GM19455 (cell line): ENCODE results near the gene TEX11.
"Not testable (repeated sequence)": the region's sequence is repeated elsewhere in the genome, so short reads cannot be mapped to it uniquely, and the experiment has no call there.

Experiments used
- ATAC-seq: cut with Tn5 transposase; IDR thresholded peaks from one replicate; pipeline ENCODE4 v1.9.1; 2021; ENCODE audit not compliant: unreplicated experiment

The TEX11 gene

GRCh38 chrX:70605352-70605751 is 303.2 kb downstream of the TEX11 start:
- ATAC-seq, result no peak

GRCh38 chrX:70592091-70592490 is 316.4 kb downstream of the TEX11 start:
- no peak for ATAC-seq

- not testable (repeated sequence) for ATAC-seq
Observed at GRCh38 chrX:70587158-70587557, 321.4 kb downstream of the TEX11 start.

GRCh38 chrX:70577442-70577841 is 331.1 kb downstream of the TEX11 start:
- ATAC-seq, result no peak

- ATAC-seq, result not testable (repeated sequence)
Observed at GRCh38 chrX:70569922-70570576, 338.5 kb downstream of the TEX11 start.

GRCh38 chrX:70554948-70555347 is 353.6 kb downstream of the TEX11 start:
- ATAC-seq, result no peak

- no peak for ATAC-seq
Observed at GRCh38 chrX:70554523-70554922, 354.0 kb downstream of the TEX11 start.

- peak; percentile 10 for ATAC-seq
Observed at GRCh38 chrX:70554081-70554480, 354.4 kb downstream of the TEX11 start.

GRCh38 chrX:70553516-70553915 is 355.0 kb downstream of the TEX11 start:
- peak; percentile 69 for ATAC-seq

- ATAC-seq, result no peak
Observed at GRCh38 chrX:70552130-70552704, 356.3 kb downstream of the TEX11 start.

- no peak for ATAC-seq
Observed at GRCh38 chrX:70549429-70549828, 359.1 kb downstream of the TEX11 start.

GRCh38 chrX:70535198-70535597 is 373.3 kb downstream of the TEX11 start:
- no peak for ATAC-seq

GRCh38 chrX:70527610-70528345 is 380.7 kb downstream of the TEX11 start:
- no peak for ATAC-seq

- ATAC-seq, result no peak
Observed at GRCh38 chrX:70527053-70527452, 381.5 kb downstream of the TEX11 start.

- no peak for ATAC-seq
Observed at GRCh38 chrX:70525733-70526132, 382.8 kb downstream of the TEX11 start.

- ATAC-seq, result not testable (repeated sequence)
Observed at GRCh38 chrX:70515692-70516091, 392.8 kb downstream of the TEX11 start.

- ATAC-seq, result not testable (repeated sequence)
Observed at GRCh38 chrX:70515270-70515669, 393.2 kb downstream of the TEX11 start.

GRCh38 chrX:70509078-70509477 is 399.4 kb downstream of the TEX11 start:
- ATAC-seq, result no peak

- ATAC-seq, result no peak
Observed at GRCh38 chrX:70508296-70508911, 400.1 kb downstream of the TEX11 start.

- ATAC-seq, result no peak
Observed at GRCh38 chrX:70505451-70505841, 403.1 kb downstream of the TEX11 start.

- ATAC-seq, result no peak
Observed at GRCh38 chrX:70504772-70505450, 403.6 kb downstream of the TEX11 start.
